ENCODE data around the gene SPDYC. TPM values are rescaled to one million over a fixed set of nuclear protein-coding genes. Genes with fewer than 3 reads are reported as not detected.

The SPDYC gene
- total and polyA plus RNA-seq, 2 of the 13 experiments (the other 11 are each of a cell fraction or from before 2014, with no cell fraction given): 0.15 to 0.33 TPM

- TF ChIP-seq EEA1 (CRISPR knock-in tag; IDR thresholded peaks at IDR 0.05; ENCODE audit: borderline replicate concordance): no peak
- 0 out of 3 replicates have a peak, but pooled peaks have one; percentile 0 for TF ChIP-seq MXI1 (IDR thresholded peaks at IDR 0.05; ENCODE audit: borderline replicate concordance, low read depth, low read length)
- TF ChIP-seq, protein P1, sequence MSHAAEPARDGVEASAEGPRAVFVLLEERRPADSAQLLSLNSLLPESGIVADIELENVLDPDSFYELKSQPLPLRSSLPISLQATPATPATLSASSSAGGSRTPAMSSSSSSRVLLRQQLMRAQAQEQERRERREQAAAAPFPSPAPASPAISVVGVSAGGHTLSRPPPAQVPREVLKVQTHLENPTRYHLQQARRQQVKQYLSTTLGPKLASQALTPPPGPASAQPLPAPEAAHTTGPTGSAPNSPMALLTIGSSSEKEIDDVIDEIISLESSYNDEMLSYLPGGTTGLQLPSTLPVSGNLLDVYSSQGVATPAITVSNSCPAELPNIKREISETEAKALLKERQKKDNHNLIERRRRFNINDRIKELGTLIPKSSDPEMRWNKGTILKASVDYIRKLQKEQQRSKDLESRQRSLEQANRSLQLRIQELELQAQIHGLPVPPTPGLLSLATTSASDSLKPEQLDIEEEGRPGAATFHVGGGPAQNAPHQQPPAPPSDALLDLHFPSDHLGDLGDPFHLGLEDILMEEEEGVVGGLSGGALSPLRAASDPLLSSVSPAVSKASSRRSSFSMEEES (CRISPR knock-in tag; IDR thresholded peaks at IDR 0.05): peak; percentile 41
- no peak for TF ChIP-seq KLF12 (CRISPR knock-in tag; IDR thresholded peaks at IDR 0.05; ENCODE audit: borderline replicate concordance)
- no peak for TF ChIP-seq SRY (CRISPR knock-in tag; IDR thresholded peaks at IDR 0.05)
- TF ChIP-seq, protein P2, sequence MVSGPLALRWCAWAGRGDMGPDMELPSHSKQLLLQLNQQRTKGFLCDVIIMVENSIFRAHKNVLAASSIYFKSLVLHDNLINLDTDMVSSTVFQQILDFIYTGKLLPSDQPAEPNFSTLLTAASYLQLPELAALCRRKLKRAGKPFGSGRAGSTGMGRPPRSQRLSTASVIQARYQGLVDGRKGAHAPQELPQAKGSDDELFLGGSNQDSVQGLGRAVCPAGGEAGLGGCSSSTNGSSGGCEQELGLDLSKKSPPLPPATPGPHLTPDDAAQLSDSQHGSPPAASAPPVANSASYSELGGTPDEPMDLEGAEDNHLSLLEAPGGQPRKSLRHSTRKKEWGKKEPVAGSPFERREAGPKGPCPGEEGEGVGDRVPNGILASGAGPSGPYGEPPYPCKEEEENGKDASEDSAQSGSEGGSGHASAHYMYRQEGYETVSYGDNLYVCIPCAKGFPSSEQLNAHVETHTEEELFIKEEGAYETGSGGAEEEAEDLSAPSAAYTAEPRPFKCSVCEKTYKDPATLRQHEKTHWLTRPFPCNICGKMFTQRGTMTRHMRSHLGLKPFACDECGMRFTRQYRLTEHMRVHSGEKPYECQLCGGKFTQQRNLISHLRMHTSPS (CRISPR knock-in tag; IDR thresholded peaks at IDR 0.05; ENCODE audit: low read depth): no peak
- TF ChIP-seq MAX (IDR thresholded peaks at IDR 0.05): peak; percentile 96
- no peak for TF ChIP-seq HNRNPH1 (optimal IDR thresholded peaks at IDR 0.05; ENCODE audit: low read depth, low read length)
- no peak for TF ChIP-seq ATRX (CRISPR knock-in tag; IDR thresholded peaks at IDR 0.05; ENCODE audit: borderline replicate concordance)
- TF ChIP-seq ZNF646 (CRISPR knock-in tag; IDR thresholded peaks at IDR 0.05): no peak
- TF ChIP-seq KLF16 (CRISPR knock-in tag; IDR thresholded peaks at IDR 0.05): peak in 1 of 2 experiments; percentile 76; a peak in 2 of 4 replicates
- peak; percentile 80 for TF ChIP-seq FOXP4 (CRISPR knock-in tag; IDR thresholded peaks at IDR 0.05)
- TF ChIP-seq, protein P3, sequence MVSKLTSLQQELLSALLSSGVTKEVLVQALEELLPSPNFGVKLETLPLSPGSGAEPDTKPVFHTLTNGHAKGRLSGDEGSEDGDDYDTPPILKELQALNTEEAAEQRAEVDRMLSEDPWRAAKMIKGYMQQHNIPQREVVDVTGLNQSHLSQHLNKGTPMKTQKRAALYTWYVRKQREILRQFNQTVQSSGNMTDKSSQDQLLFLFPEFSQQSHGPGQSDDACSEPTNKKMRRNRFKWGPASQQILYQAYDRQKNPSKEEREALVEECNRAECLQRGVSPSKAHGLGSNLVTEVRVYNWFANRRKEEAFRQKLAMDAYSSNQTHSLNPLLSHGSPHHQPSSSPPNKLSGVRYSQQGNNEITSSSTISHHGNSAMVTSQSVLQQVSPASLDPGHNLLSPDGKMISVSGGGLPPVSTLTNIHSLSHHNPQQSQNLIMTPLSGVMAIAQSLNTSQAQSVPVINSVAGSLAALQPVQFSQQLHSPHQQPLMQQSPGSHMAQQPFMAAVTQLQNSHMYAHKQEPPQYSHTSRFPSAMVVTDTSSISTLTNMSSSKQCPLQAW (CRISPR knock-in tag; IDR thresholded peaks at IDR 0.05): no peak
- no peak for TF ChIP-seq ZFP36L2 (CRISPR knock-in tag; IDR thresholded peaks at IDR 0.05)
These were observed 4.4 kb upstream of the SPDYC start (continued) for GRCh38 chr11:65165410-65166317.

Measured in HepG2 (cell line).